GM23248 (cell line): ENCODE results near the gene SZT2.

Source experiments
- EZH2 ChIP-seq: fragments of 200-600 bp; sonication (generic); IDR thresholded peaks from 2 replicates; pipeline ENCODE4 v1.6.1; 2018; ENCODE audit warnings: antibody characterized with exemption, mild to moderate bottlenecking; ENCODE audit not compliant: insufficient read depth, poor library complexity, severe bottlenecking
- EZH2phosphoT487 ChIP-seq: fragments of 200-600 bp; sonication (generic); IDR thresholded peaks from 2 replicates; pipeline ENCODE4 v1.6.1; 2018; ENCODE audit warnings: antibody characterized with exemption, moderate library complexity, mild to moderate bottlenecking, low read depth; ENCODE audit not compliant: insufficient read depth

GRCh38 chr1:43453442-43454269 lies 64.0 kb downstream of the SZT2 start, which contains the start of gene HYI:
- no peak for TF ChIP-seq EZH2
- no peak for TF ChIP-seq EZH2phosphoT487
